NCI-H1417 (cell line): ENCODE data around the gene ACAD8.
A peak's percentile ranks its signal among the peaks of the same experiment; 100 is the strongest.
"Not testable (repeated sequence)": the region's sequence is repeated elsewhere in the genome, so short reads cannot be mapped to it uniquely, and the experiment has no call there.

Experiments used
- DNase-seq, 3 experiments: peaks; one replicate each; lab custom pipeline; 2025; lab: John Stamatoyannopoulos, UW

ACAD8 gene

GRCh38 chr11:134267461-134267860, 14.1 kb downstream of the ACAD8 start:
- no peak for DNase-seq

GRCh38 chr11:134267966-134268365, 14.6 kb downstream of the ACAD8 start:
- no peak for DNase-seq

GRCh38 chr11:134270250-134270714, 16.9 kb downstream of the ACAD8 start:
- DNase-seq: peak in 2 of 3 experiments; percentile 22 to 59

GRCh38 chr11:134271978-134272377, 18.6 kb downstream of the ACAD8 start:
- no peak for DNase-seq

- DNase-seq: peak; percentile 22 to 89 (median 65)
These were observed 19.3 kb downstream of the ACAD8 start for GRCh38 chr11:134272381-134273316.

GRCh38 chr11:134273317-134273712, 19.9 kb downstream of the ACAD8 start:
- peak in 1 of 3 experiments; percentile 57 for DNase-seq

- no peak for DNase-seq
These were observed 21.8 kb downstream of the ACAD8 start for GRCh38 chr11:134275188-134275533.

GRCh38 chr11:134275534-134276395, 22.4 kb downstream of the ACAD8 start, which contains the start of gene GLB1L3:
TSS of gene GLB1L3 (plus strand) at chr11:134276379. CDS start at chr11:134276741, 362 bp downstream.
- DNase-seq: peak in 2 of 3 experiments; percentile 67 to 70

- DNase-seq: peak in 1 of 3 experiments; percentile 68
These were observed 23.2 kb downstream of the ACAD8 start for GRCh38 chr11:134276396-134277182.

GRCh38 chr11:134277183-134278001, 24.0 kb downstream of the ACAD8 start:
- DNase-seq: no peak

GRCh38 chr11:134278356-134278755, 25.0 kb downstream of the ACAD8 start:
- DNase-seq: no peak

- DNase-seq: not testable (repeated sequence)
These were observed 28.3 kb downstream of the ACAD8 start for GRCh38 chr11:134281635-134282034.

- DNase-seq: no peak
These were observed 29.0 kb downstream of the ACAD8 start for GRCh38 chr11:134282121-134283045.

- DNase-seq: no peak
These were observed 30.3 kb downstream of the ACAD8 start for GRCh38 chr11:134283461-134284230.

- DNase-seq: not testable (repeated sequence)
These were observed 31.0 kb downstream of the ACAD8 start for GRCh38 chr11:134284349-134284748.

GRCh38 chr11:134287561-134287960, 34.2 kb downstream of the ACAD8 start:
- no peak for DNase-seq

- no peak for DNase-seq
These were observed 35.1 kb downstream of the ACAD8 start for GRCh38 chr11:134288486-134288885.

- no peak for DNase-seq
These were observed 35.8 kb downstream of the ACAD8 start for GRCh38 chr11:134289167-134289566.

- DNase-seq: no peak
These were observed 36.4 kb downstream of the ACAD8 start for GRCh38 chr11:134289789-134290188.
